Measurements from ENCODE around the gene RBM42.

- TF ChIP-seq CTCF (IDR thresholded peaks at IDR 0.05) (peak in 1 of 3 experiments; percentile 31), EP300 (IDR thresholded peaks at IDR 0.05) (no peak), POLR2A (IDR thresholded peaks at IDR 0.05; ENCODE audit: low read depth) (no peak)
These were observed 16.1 kb upstream of the RBM42 start, which contains the start of gene HAUS5 for GRCh38 chr19:35612559-35613321.
